ENCODE data around the gene TUBA3D. TPM values are rescaled to one million over a fixed set of nuclear protein-coding genes. Genes with fewer than 3 reads are reported as not detected.

The TUBA3D gene
- total and polyA plus RNA-seq, 2 of the 13 experiments (the other 11 are each of a cell fraction or from before 2014, with no cell fraction given) = not detected

GRCh38 chr2:131493199-131493968 is 17.5 kb downstream of the TUBA3D start (continued):
- TF ChIP-seq DR1 (CRISPR knock-in tag; IDR thresholded peaks at IDR 0.05) (peak; percentile 53), E2F2 (CRISPR knock-in tag; IDR thresholded peaks at IDR 0.05; ENCODE audit: borderline replicate concordance) (no peak), ZHX1 (CRISPR knock-in tag; IDR thresholded peaks at IDR 0.05; ENCODE audit: low read depth) (no peak), MYC (CRISPR knock-in tag; IDR thresholded peaks at IDR 0.05; ENCODE audit: borderline replicate concordance) (no peak), ZNF839 (CRISPR knock-in tag; IDR thresholded peaks at IDR 0.05; ENCODE audit: borderline replicate concordance) (no peak), ZBTB40 (IDR thresholded peaks at IDR 0.05) (no peak), ZBTB40 (CRISPR knock-in tag; IDR thresholded peaks at IDR 0.05) (0 out of 2 replicates have a peak, but pooled peaks have one; percentile 10), YY1 (IDR thresholded peaks at IDR 0.05; ENCODE audit: insufficient read depth, insufficient replicate concordance, low read depth, low read length) (no peak), ZNF251 (CRISPR knock-in tag; IDR thresholded peaks at IDR 0.05) (no peak), TAF1 (CRISPR knock-in tag; IDR thresholded peaks at IDR 0.05) (no peak), ZNF275 (CRISPR knock-in tag; IDR thresholded peaks at IDR 0.05; ENCODE audit: borderline replicate concordance) (no peak), POLR2G (IDR thresholded peaks at IDR 0.05; ENCODE audit: low read depth, low read length) (no peak), CAMTA2 (CRISPR knock-in tag; IDR thresholded peaks at IDR 0.05; ENCODE audit: borderline replicate concordance) (peak; percentile 56; the same call in 1 of the 2 replicates), TBP (CRISPR knock-in tag; IDR thresholded peaks at IDR 0.05) (no peak)

Measured in HepG2 (cell line).